Cerebellar nuclear complex (tissue), 1 donor: Measurements from ENCODE around the gene DCDC1.

Source experiments
- DNase-seq, 2 experiments: peaks; one replicate each; lab custom pipeline; 2025; lab: John Stamatoyannopoulos, UW

Gene DCDC1, protein sequence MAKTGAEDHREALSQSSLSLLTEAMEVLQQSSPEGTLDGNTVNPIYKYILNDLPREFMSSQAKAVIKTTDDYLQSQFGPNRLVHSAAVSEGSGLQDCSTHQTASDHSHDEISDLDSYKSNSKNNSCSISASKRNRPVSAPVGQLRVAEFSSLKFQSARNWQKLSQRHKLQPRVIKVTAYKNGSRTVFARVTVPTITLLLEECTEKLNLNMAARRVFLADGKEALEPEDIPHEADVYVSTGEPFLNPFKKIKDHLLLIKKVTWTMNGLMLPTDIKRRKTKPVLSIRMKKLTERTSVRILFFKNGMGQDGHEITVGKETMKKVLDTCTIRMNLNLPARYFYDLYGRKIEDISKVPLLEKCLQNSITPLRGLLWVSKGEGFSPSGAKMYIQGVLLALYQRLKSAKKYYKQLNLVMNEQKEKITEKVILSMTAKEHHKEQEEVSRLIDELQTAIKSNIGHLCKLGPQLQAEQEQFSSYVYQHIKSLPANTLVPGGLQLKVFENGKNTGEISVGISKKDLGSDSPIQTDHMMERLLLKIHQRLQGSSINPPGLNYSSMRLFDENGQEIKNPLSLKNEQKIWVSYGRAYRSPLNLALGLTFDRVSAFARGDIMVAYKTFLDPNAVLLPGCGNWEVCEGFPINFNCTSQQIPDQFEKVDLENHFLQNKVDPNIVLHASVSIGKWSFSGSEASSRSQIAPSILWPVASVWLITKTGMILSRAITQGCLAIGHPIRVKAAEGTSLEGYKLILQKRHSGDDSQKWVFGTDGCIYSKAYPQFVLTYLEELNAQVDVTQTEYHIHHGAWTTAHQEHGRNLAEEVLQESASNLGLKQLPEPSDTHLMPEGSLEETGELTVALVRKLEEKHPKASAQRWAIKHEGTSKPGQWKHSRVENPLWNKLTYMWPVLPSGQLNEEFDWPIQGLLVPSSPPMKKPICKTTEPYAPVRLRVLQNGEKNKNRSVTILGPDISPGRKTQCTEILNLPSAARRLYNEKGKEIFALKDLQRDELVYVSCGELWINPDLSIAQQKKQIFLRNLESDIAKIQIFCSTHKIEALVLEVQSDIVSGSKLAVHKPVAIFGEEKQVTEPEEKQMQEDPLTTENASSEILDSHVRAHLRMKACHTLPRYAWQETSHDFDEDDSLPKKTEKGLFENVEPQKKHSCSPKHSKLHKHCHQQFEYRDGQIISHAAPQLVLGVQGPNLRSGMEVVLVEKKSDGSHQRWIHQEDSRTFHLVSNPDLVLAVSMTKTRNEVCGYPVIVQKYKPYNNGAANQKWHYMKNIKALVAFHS (N-terminal part only)

GRCh38 chr11:31369348-31370329 is at the start of gene DCDC1, which contains the start of gene DNAJC24:
Gene DCDC1, minus strand, starts transcription at chr11:31369739. Its CDS starts 41,459 bp downstream, at chr11:31328280.
Gene DNAJC24, plus strand, starts transcription at chr11:31369860. Its CDS starts 889 bp downstream, at chr11:31370749.
- DNase-seq = peak; percentile 54 to 82

GRCh38 chr11:31419138-31419537 is 49.6 kb upstream of the DCDC1 start:
- no peak for DNase-seq

GRCh38 chr11:31417816-31418215 is 48.3 kb upstream of the DCDC1 start:
- no peak for DNase-seq

GRCh38 chr11:31417357-31417756 is 47.8 kb upstream of the DCDC1 start:
- DNase-seq = no peak

DNA sequence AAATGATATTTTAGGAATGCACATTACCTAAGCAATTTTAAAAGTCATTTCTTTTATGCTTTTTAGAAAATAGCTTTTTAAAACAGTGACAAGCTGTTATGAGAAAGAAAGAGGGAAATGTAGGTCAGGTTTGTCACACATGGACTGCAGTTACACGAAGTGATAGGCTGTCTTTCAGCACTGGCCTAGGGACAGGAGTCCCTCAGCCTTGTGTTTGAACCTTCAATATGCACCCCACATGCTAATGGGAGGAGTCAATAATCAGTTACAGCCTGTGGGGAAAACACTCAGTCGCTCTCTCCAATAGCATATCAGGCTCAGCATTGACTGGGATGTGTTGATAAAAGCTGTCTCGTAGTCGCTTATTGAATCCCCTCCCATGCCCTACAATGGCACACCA is 45.9 kb upstream of the DCDC1 start:
- DNase-seq = no peak

- DNase-seq = no peak
Measured at GRCh38 chr11:31414338-31414737, 44.8 kb upstream of the DCDC1 start.

GRCh38 chr11:31412946-31413345 is 43.4 kb upstream of the DCDC1 start:
- DNase-seq = no peak

DNA sequence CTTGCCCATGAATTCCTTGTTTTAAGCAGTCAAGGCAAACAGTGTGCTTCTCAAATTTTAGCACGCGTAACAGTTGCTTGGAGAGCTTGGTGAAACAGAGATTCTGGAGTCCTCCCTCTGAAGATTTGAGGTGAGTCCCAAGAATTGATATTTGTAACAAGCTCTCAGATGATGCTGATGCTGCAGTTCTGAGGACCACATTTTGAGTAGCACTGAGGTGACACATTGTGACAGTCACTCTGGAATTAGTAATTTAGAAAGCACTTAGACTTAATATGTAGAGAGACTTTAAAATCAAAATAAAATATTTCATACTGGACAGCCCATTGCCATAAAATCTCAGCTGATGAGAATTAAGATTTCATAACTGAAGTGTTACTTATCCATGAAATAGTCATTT is 38.7 kb upstream of the DCDC1 start:
- no peak for DNase-seq

GRCh38 chr11:31404614-31405013 is 35.1 kb upstream of the DCDC1 start:
- no peak for DNase-seq

GRCh38 chr11:31397239-31397834 is 27.8 kb upstream of the DCDC1 start:
- DNase-seq = peak in 1 of 2 experiments; percentile 13

DNA sequence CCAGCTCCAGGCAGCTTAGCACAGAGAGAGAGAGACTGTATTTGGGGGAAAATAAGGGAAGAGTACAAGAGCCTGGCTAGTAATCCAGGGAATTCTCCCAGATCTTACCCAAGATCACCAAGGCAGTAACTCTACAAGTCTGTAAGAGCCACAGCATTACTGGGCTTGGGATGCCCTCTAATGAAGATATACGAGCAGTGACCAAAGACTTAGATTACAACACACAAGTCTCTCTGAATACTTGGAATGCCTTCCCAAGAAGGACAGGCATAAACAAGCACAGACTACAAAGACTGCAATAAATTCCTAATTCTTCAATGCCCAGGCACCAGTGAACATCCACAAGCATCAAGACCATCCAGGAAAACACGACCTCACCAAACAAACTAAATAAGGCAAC is 17.8 kb upstream of the DCDC1 start:
- no peak for DNase-seq

DNA sequence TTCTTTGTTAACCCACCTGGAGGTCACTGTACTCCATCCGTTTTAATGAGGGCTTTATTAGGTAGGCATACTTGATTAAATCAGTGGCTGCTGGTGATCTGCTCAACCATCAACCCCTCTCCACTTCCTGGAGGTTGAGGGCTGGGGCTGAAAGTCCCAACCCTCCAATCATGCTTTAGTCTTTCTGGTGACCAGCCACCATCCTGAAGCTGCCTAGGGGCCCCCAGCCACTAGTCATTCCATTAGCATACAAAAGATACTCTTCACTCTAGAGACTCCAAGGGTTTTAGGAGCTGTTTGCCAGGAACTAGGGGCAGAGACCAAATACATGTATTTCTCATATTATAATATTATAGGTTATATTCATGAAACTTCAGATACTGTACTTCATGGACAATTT is 13.6 kb upstream of the DCDC1 start:
- DNase-seq = no peak

DNA sequence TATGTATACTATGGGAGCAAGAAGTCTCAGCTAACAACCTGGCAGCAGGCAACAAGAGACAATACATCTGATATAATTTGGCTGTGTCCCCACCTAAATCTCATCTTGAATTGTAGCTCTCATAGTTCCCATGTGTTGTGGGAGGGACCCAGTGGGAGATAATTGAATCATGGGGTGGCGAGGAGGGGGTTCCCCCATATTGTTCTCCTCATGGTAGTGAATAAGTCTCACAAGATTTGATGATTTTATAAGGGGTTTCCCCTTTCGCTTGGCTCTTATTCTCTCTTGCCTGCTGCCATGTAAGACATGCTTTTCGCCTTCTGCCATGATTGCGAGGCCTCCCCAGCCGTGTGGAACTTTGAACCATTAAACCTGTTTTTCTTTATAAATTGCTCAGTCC is 6.3 kb upstream of the DCDC1 start:
- no peak for DNase-seq

DNA sequence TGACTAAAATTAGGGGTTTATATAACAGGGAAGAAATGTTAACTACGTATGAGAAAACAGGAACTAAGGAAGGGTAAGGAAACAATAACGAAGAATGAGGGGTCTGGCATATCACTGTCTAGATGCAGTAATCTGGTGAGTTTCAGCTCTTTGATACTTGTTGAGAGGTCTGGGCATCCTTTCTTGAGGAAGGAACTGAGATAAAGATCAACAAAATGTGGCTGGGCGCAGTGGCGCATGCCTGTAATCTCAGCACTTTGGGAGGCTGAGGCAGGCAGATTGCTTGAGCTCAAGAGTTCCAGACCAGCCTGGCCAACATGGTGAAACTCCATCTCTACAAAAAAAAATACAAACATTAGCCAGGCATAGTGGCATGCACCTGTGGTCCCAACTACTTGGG is 2.7 kb downstream of the DCDC1 start:
- DNase-seq = no peak

DNA sequence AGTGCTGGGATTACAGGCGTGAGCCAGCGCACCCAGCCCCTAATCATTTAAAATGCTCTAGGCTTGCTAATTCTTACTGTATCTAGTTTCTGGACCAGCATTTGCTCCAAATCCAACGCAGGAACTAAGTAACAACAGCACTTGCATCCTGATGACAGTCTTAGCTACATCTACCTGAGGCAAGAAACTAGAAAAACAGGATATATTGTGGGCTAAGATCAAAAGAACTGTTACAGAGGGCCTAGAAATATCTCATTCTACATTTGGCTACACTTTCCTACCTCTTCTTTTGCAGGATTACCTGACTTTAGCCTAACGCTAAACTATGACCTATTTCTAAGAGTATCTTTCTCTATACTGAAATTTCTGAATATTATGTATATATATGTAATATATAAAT is 7.8 kb downstream of the DCDC1 start:
- DNase-seq = no peak

DNA sequence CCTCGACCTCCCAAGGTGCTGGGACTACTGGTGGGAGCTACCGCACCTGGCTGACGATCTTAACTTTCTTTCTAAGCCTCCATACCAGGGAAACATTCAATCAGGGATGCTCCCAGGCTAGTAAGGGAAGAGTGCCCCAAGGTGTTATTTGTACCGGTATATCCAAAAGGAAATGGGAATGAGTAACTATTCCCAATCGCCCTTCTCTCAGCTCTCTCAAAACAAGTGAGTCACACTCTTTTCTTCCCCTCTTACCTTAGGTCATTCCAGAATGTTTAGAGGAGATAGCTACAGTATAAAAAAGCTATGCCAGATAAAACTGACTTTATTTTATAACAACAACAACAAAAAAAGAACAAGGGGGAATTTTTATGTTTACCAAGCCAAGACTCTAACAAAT is 13.7 kb downstream of the DCDC1 start:
- DNase-seq = no peak

GRCh38 chr11:31355131-31355530 is 14.4 kb downstream of the DCDC1 start:
- no peak for DNase-seq

- no peak for DNase-seq
Measured at GRCh38 chr11:31351168-31351567, 18.4 kb downstream of the DCDC1 start.

GRCh38 chr11:31340903-31341572 is 28.5 kb downstream of the DCDC1 start:
- no peak for DNase-seq

DNA sequence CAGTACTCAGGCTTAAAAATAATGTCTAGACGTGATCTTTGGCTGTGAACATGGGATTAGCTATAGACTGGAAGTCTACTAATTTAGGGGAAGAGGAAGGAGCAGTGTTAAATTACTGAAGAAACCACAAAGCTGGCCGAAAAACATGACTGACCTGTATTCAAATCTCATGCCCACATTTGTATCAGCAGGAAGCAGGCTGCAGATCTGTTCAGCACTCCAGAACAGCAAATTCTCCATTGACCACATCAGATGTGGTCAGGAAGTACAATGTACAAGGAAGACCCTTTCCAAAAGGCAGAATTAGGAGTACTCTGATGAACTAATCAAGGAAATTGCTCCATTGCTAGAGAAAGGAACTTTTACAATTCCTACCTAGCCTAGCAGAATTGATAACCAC is 31.7 kb downstream of the DCDC1 start:
- DNase-seq = no peak
